ENCODE measurements around the gene NFIX. TPM values are rescaled to one million over a fixed set of nuclear protein-coding genes. Genes with fewer than 3 reads are reported as not detected.

Gene NFIX
- polyA plus RNA-seq, 1 donor: 112 TPM

- DNase-seq: no peak
Measured at GRCh38 chr19:13038306-13039210, 43.3 kb downstream of the NFIX start.

- DNase-seq: no peak
Measured at GRCh38 chr19:13039211-13039789, 44.0 kb downstream of the NFIX start.

GRCh38 chr19:13040232-13040947 lies 45.1 kb downstream of the NFIX start:
- DNase-seq: no peak

- DNase-seq: no peak
Measured at GRCh38 chr19:13040948-13041292, 45.6 kb downstream of the NFIX start.

- DNase-seq: no peak
Measured at GRCh38 chr19:13042443-13043130, 47.3 kb downstream of the NFIX start.

GRCh38 chr19:13043285-13043684 lies 48.0 kb downstream of the NFIX start:
- no peak for DNase-seq

- DNase-seq: no peak
Measured at GRCh38 chr19:13044231-13044836, 49.1 kb downstream of the NFIX start.

- no peak for DNase-seq
Measured at GRCh38 chr19:13045812-13046211, 50.5 kb downstream of the NFIX start.

GRCh38 chr19:13047374-13047773 lies 52.1 kb downstream of the NFIX start:
- DNase-seq: no peak

- DNase-seq: no peak
Measured at GRCh38 chr19:13050274-13050673, 55.0 kb downstream of the NFIX start.

- peak; percentile 74 for DNase-seq
Measured at GRCh38 chr19:13051557-13052165, 56.4 kb downstream of the NFIX start.

- no peak for DNase-seq
Measured at GRCh38 chr19:13052447-13053175, 57.3 kb downstream of the NFIX start.

- no peak for DNase-seq
Measured at GRCh38 chr19:13053238-13053637, 58.0 kb downstream of the NFIX start.

GRCh38 chr19:13053761-13054625 lies 58.7 kb downstream of the NFIX start:
- peak; percentile 79 for DNase-seq

- peak; percentile 86 for DNase-seq
Measured at GRCh38 chr19:13054626-13055212, 59.4 kb downstream of the NFIX start.

GRCh38 chr19:13055213-13056051 lies 60.2 kb downstream of the NFIX start:
- DNase-seq: peak; percentile 79

GRCh38 chr19:13056052-13056660 lies 60.9 kb downstream of the NFIX start:
- DNase-seq: peak; percentile 71

- DNase-seq: no peak
Measured at GRCh38 chr19:13057147-13057572, 61.9 kb downstream of the NFIX start.
